ENCODE measurements around the gene STK11. TPM values are rescaled to one million over a fixed set of nuclear protein-coding genes. Genes with fewer than 3 reads are reported as not detected.

The STK11 gene
- total and polyA plus RNA-seq, 2 donors (not counting 3 experiments of a cell fraction or from before 2014, with no cell fraction given): 39.4 to 75.4 TPM

DNA sequence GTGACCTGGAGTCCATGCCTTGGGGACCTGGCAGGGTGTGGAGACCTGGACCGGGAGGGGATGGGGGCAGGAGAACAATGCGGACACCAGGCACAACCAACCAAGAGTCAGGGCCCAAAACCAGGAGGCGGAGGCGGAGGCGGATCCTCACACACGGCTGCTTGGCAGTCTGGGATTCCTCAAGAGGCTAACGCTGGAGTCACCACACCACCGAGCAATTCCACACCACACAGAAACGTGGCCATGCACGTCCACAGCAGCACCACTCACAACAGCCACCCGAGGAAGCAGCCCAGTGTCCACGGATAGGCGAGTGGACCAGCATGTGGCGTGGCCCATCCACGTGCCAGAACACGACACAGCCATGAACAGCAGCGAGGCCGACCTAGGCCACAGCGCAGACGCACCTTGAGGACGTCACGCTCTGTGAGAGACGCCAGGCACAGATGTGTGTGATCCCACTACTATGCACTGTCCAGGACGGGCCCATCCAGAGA is 49.2 kb upstream of the STK11 start:
- Histone ChIP-seq H3K9me3 (replicated peaks; ENCODE audit: control insufficient read depth, insufficient read depth, low read length) (no peaks in the 10 kb centered on the region), H3K27me3 (ENCODE audit: control insufficient read depth in 2 of 2, insufficient read depth in 2 of 2, low read length in 2 of 2) (no peaks in the 10 kb centered on the region), H3K27ac (ENCODE audit: insufficient read depth, low read depth, low read length) (no peak overlapping the region), H3K4me1 (ENCODE audit: control insufficient read depth, extremely low read depth, insufficient read depth, low read length) (peaks cover 3% of the 10 kb centered on the region), H3K4me2 (ENCODE audit: insufficient read depth, low read length) (no peak overlapping the region), H3K79me2 (ENCODE audit: control insufficient read depth, insufficient read depth, low read length) (peaks cover 6% of the 10 kb centered on the region), H4K20me1 (replicated peaks; ENCODE audit: control insufficient read depth, extremely low read depth, insufficient read depth, low read length) (no peaks in the 10 kb centered on the region), H2AFZ (ENCODE audit: low read depth, low read length) (no peak overlapping the region), H3K36me3 (ENCODE audit: control insufficient read depth in 2 of 2, extremely low read depth in 1 of 2, insufficient read depth in 2 of 2, low read length in 2 of 2) (peaks cover 0 to 9% of the 10 kb centered on the region in 2 experiments), H3K9ac (replicated peaks; ENCODE audit: extremely low read depth, insufficient read depth, low read length) (no peak overlapping the region), H3K4me3 (replicated peaks in 1 of 3; ENCODE audit: insufficient read depth in 1 of 3, low read depth in 1 of 3, low read length in 3 of 3) (no peak overlapping the region), H3K9me1 (replicated peaks; ENCODE audit: control insufficient read depth, extremely low read depth, insufficient read depth, low read length) (no peaks in the 10 kb centered on the region)
- intact Hi-C loops (cut with micrococcal nuclease): no loop called here
- DNase-seq (ENCODE audit: low read depth, low spot score) (no peak), FAIRE-seq (no peak)
- ChIA-PET POLR2A (no interaction called here), CTCF (interaction anchor here (1.0 kb wide), 1 partner anchor 10 kb away, joined by 6 read pairs; no protein-coding TSS in a partner anchor)
- TF ChIP-seq, protein P1, sequence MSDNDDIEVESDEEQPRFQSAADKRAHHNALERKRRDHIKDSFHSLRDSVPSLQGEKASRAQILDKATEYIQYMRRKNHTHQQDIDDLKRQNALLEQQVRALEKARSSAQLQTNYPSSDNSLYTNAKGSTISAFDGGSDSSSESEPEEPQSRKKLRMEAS (IDR thresholded peaks at IDR 0.05; ENCODE audit: insufficient read depth, insufficient read length): no peak
- TF ChIP-seq GATA2 (IDR thresholded peaks at IDR 0.05; ENCODE audit: insufficient read depth, insufficient read length, low read depth, low read length) (no peak), POLR2A (IDR thresholded peaks at IDR 0.05; ENCODE audit: low read depth, low read length) (no peak), FOS (IDR thresholded peaks at IDR 0.05; ENCODE audit: borderline replicate concordance, insufficient read depth, low read length) (no peak), JUN (IDR thresholded peaks at IDR 0.05; ENCODE audit: borderline replicate concordance, insufficient read depth, insufficient read length, low read depth) (no peak), EZH2 (IDR thresholded peaks at IDR 0.05; ENCODE audit: borderline replicate concordance, low read depth, low read length, severe bottlenecking) (no peak), MYC (IDR thresholded peaks at IDR 0.05; ENCODE audit: low read depth, low read length) (no peak), POLR2AphosphoS5 (IDR thresholded peaks at IDR 0.05; ENCODE audit: insufficient read depth, low read depth, low read length) (no peak)
- TF ChIP-seq, protein P2, sequence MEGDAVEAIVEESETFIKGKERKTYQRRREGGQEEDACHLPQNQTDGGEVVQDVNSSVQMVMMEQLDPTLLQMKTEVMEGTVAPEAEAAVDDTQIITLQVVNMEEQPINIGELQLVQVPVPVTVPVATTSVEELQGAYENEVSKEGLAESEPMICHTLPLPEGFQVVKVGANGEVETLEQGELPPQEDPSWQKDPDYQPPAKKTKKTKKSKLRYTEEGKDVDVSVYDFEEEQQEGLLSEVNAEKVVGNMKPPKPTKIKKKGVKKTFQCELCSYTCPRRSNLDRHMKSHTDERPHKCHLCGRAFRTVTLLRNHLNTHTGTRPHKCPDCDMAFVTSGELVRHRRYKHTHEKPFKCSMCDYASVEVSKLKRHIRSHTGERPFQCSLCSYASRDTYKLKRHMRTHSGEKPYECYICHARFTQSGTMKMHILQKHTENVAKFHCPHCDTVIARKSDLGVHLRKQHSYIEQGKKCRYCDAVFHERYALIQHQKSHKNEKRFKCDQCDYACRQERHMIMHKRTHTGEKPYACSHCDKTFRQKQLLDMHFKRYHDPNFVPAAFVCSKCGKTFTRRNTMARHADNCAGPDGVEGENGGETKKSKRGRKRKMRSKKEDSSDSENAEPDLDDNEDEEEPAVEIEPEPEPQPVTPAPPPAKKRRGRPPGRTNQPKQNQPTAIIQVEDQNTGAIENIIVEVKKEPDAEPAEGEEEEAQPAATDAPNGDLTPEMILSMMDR (IDR thresholded peaks at IDR 0.05; ENCODE audit: extremely low read depth in 1 of 2, insufficient read depth in 1 of 2, low read depth in 1 of 2, low read length in 2 of 2): no peak
- dilution Hi-C loops (cut with MboI; ENCODE audit: extremely low pct_ligation_motif_present, low sequenced_read_pairs): no loop called here
- no TSS peak for BruUV-seq (replicated peaks)
